ENCODE results near the gene PDK2.

GRCh38 chr17:50048146-50048720 is 46.9 kb upstream of the PDK2 start:
- TF ChIP-seq, protein P1, sequence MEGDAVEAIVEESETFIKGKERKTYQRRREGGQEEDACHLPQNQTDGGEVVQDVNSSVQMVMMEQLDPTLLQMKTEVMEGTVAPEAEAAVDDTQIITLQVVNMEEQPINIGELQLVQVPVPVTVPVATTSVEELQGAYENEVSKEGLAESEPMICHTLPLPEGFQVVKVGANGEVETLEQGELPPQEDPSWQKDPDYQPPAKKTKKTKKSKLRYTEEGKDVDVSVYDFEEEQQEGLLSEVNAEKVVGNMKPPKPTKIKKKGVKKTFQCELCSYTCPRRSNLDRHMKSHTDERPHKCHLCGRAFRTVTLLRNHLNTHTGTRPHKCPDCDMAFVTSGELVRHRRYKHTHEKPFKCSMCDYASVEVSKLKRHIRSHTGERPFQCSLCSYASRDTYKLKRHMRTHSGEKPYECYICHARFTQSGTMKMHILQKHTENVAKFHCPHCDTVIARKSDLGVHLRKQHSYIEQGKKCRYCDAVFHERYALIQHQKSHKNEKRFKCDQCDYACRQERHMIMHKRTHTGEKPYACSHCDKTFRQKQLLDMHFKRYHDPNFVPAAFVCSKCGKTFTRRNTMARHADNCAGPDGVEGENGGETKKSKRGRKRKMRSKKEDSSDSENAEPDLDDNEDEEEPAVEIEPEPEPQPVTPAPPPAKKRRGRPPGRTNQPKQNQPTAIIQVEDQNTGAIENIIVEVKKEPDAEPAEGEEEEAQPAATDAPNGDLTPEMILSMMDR (conservative IDR thresholded peaks at IDR 0.05 in 1 of 2, IDR thresholded peaks at IDR 0.05 in 1 of 2; ENCODE audit: low read depth in 1 of 2, low read length in 2 of 2), result no peak
- no peak for TF ChIP-seq EZH2 (IDR thresholded peaks at IDR 0.05; ENCODE audit: low read length, missing control alignments)

All from fibroblast of lung (primary cell).